Activated T-helper 17 cell treated with anti-CD3 and anti-CD28 coated beads, Interleukin-2, amount 50 U/mL, for 72 hours (primary cell): ENCODE results near the gene GPR39. TPM values are rescaled to one million over a fixed set of nuclear protein-coding genes. Genes with fewer than 3 reads are reported as not detected.
"Not testable (repeated sequence)": the region's sequence is repeated elsewhere in the genome, so short reads cannot be mapped to it uniquely, and the experiment has no call there.

Source experiments
- ATAC-seq: fragments of 150-1000 bp; cut with Tn5 transposase; replicated peaks from 2 replicates; pipeline ENCODE4 v1.10.0; 2021; ENCODE audit warnings: mild to moderate bottlenecking, moderate library complexity
- H3K27ac Mint-ChIP-seq: one replicate; pipeline ENCODE4 v1.8.0; 2022; ENCODE audit warnings: mixed read lengths
- H3K27me3 Mint-ChIP-seq: one replicate; pipeline ENCODE4 v1.8.0; 2022; ENCODE audit warnings: mixed read lengths
- H3K36me3 Mint-ChIP-seq: one replicate; pipeline ENCODE4 v1.8.0; 2022; ENCODE audit warnings: low read depth, mild to moderate bottlenecking, mixed read lengths
- H3K4me1 Mint-ChIP-seq: one replicate; pipeline ENCODE4 v1.8.0; 2022; ENCODE audit warnings: mixed read lengths
- H3K4me3 Mint-ChIP-seq: one replicate; pipeline ENCODE4 v1.8.0; 2022; ENCODE audit warnings: mild to moderate bottlenecking, mixed read lengths
- H3K9me3 Mint-ChIP-seq: one replicate; pipeline ENCODE4 v1.8.0; 2022; ENCODE audit warnings: mixed read lengths
- total RNA-seq, 2 donors: library from RNA; stranded (reverse); gene quantifications; one replicate each; pipeline ENCODE4 v1.2.3, GENCODE V29; 2022

GPR39 gene
- total RNA-seq, 2 donors from 2014 or later, result not detected

- not testable (repeated sequence) for H3K4me3 Mint-ChIP-seq, ATAC-seq, H3K4me1 Mint-ChIP-seq, H3K36me3 Mint-ChIP-seq, H3K9me3 Mint-ChIP-seq, H3K27me3 Mint-ChIP-seq, H3K27ac Mint-ChIP-seq
These were observed 120.5 kb downstream of the GPR39 start for GRCh38 chr2:132537061-132537460.

GRCh38 chr2:132538331-132538855 is 121.8 kb downstream of the GPR39 start:
- H3K27me3 Mint-ChIP-seq, result no peaks in the 10 kb centered on the region
- no peaks in the 10 kb centered on the region for H3K4me1 Mint-ChIP-seq
- H3K36me3 Mint-ChIP-seq, result no peaks in the 10 kb centered on the region
- ATAC-seq, result no peak
- H3K4me3 Mint-ChIP-seq, result no peak overlapping the region
- no peak overlapping the region for H3K27ac Mint-ChIP-seq
- H3K9me3 Mint-ChIP-seq, result peaks cover 8% of the 10 kb centered on the region

- no peaks in the 10 kb centered on the region for H3K4me1 Mint-ChIP-seq
These were observed 123.6 kb downstream of the GPR39 start for GRCh38 chr2:132540166-132540565.

GRCh38 chr2:132542953-132543569 is 126.5 kb downstream of the GPR39 start:
- no peak for ATAC-seq
- no peaks in the 10 kb centered on the region for H3K4me1 Mint-ChIP-seq
- H3K36me3 Mint-ChIP-seq, result no peaks in the 10 kb centered on the region
- H3K27me3 Mint-ChIP-seq, result no peaks in the 10 kb centered on the region
- no peak overlapping the region for H3K4me3 Mint-ChIP-seq
- no peak overlapping the region for H3K27ac Mint-ChIP-seq
- no peaks in the 10 kb centered on the region for H3K9me3 Mint-ChIP-seq

More at GRCh38 chr2:132540166-132540565, 123.6 kb downstream of the GPR39 start:
- peaks cover 5% of the 10 kb centered on the region for H3K9me3 Mint-ChIP-seq
- ATAC-seq, result no peak
- H3K36me3 Mint-ChIP-seq, result no peaks in the 10 kb centered on the region
- no peaks in the 10 kb centered on the region for H3K27me3 Mint-ChIP-seq
- no peak overlapping the region for H3K27ac Mint-ChIP-seq
- H3K4me3 Mint-ChIP-seq, result no peak overlapping the region

- H3K9me3 Mint-ChIP-seq, result no peaks in the 10 kb centered on the region
- H3K4me1 Mint-ChIP-seq, result no peaks in the 10 kb centered on the region
- H3K36me3 Mint-ChIP-seq, result no peaks in the 10 kb centered on the region
- H3K4me3 Mint-ChIP-seq, result no peak overlapping the region
- no peak overlapping the region for H3K27ac Mint-ChIP-seq
- no peak for ATAC-seq
- no peaks in the 10 kb centered on the region for H3K27me3 Mint-ChIP-seq
These were observed 127.5 kb downstream of the GPR39 start for GRCh38 chr2:132544006-132544630.

- H3K27me3 Mint-ChIP-seq, result no peaks in the 10 kb centered on the region
- H3K9me3 Mint-ChIP-seq, result no peaks in the 10 kb centered on the region
- no peak overlapping the region for H3K4me3 Mint-ChIP-seq
- no peaks in the 10 kb centered on the region for H3K4me1 Mint-ChIP-seq
- ATAC-seq, result no peak
- H3K36me3 Mint-ChIP-seq, result no peaks in the 10 kb centered on the region
- H3K27ac Mint-ChIP-seq, result no peak overlapping the region
These were observed 130.6 kb downstream of the GPR39 start for GRCh38 chr2:132547090-132547687.

- Mint-ChIP-seq H3K4me1 (no peaks in the 10 kb centered on the region), H3K27ac (no peak overlapping the region), H3K4me3 (no peak overlapping the region), H3K9me3 (no peaks in the 10 kb centered on the region), H3K36me3 (no peaks in the 10 kb centered on the region), H3K27me3 (no peaks in the 10 kb centered on the region)
- no peak for ATAC-seq
These were observed 133.5 kb downstream of the GPR39 start for GRCh38 chr2:132549935-132550670.

GRCh38 chr2:132550946-132551345 is 134.3 kb downstream of the GPR39 start:
- no peak for ATAC-seq
- Mint-ChIP-seq H3K4me1 (no peaks in the 10 kb centered on the region), H3K27ac (no peak overlapping the region), H3K4me3 (no peak overlapping the region), H3K36me3 (no peaks in the 10 kb centered on the region), H3K9me3 (no peaks in the 10 kb centered on the region), H3K27me3 (no peaks in the 10 kb centered on the region)

GRCh38 chr2:132557694-132558093 is 141.1 kb downstream of the GPR39 start:
- H3K36me3 Mint-ChIP-seq, result no peaks in the 10 kb centered on the region
- no peak for ATAC-seq
- H3K4me3 Mint-ChIP-seq, result no peak overlapping the region
- H3K27ac Mint-ChIP-seq, result no peak overlapping the region
- no peaks in the 10 kb centered on the region for H3K4me1 Mint-ChIP-seq
- peaks cover 11% of the 10 kb centered on the region for H3K9me3 Mint-ChIP-seq
- no peaks in the 10 kb centered on the region for H3K27me3 Mint-ChIP-seq

GRCh38 chr2:132559326-132559725 is 142.7 kb downstream of the GPR39 start:
- Mint-ChIP-seq H3K36me3 (no peaks in the 10 kb centered on the region), H3K27ac (no peak overlapping the region), H3K4me3 (no peak overlapping the region), H3K27me3 (no peaks in the 10 kb centered on the region), H3K4me1 (no peaks in the 10 kb centered on the region), H3K9me3 (peaks cover 11% of the 10 kb centered on the region)
- ATAC-seq, result no peak

GRCh38 chr2:132559921-132560320 is 143.3 kb downstream of the GPR39 start:
- no peak for ATAC-seq
- H3K27me3 Mint-ChIP-seq, result no peaks in the 10 kb centered on the region
- no peak overlapping the region for H3K4me3 Mint-ChIP-seq

GRCh38 chr2:132560562-132560961 is 144.0 kb downstream of the GPR39 start:
- H3K4me3 Mint-ChIP-seq, result no peak overlapping the region
- ATAC-seq, result no peak
- H3K27me3 Mint-ChIP-seq, result no peaks in the 10 kb centered on the region
- peaks cover 11% of the 10 kb centered on the region for H3K9me3 Mint-ChIP-seq
- H3K27ac Mint-ChIP-seq, result no peak overlapping the region
- H3K4me1 Mint-ChIP-seq, result no peaks in the 10 kb centered on the region
- no peaks in the 10 kb centered on the region for H3K36me3 Mint-ChIP-seq

More at GRCh38 chr2:132559921-132560320, 143.3 kb downstream of the GPR39 start:
- no peak overlapping the region for H3K27ac Mint-ChIP-seq
- H3K4me1 Mint-ChIP-seq, result no peaks in the 10 kb centered on the region
- no peaks in the 10 kb centered on the region for H3K36me3 Mint-ChIP-seq
- peaks cover 11% of the 10 kb centered on the region for H3K9me3 Mint-ChIP-seq

- no peak for ATAC-seq
- Mint-ChIP-seq H3K4me3 (no peak overlapping the region), H3K4me1 (no peaks in the 10 kb centered on the region), H3K27ac (no peak overlapping the region), H3K36me3 (no peaks in the 10 kb centered on the region), H3K27me3 (no peaks in the 10 kb centered on the region), H3K9me3 (peaks cover 11% of the 10 kb centered on the region)
These were observed 145.6 kb downstream of the GPR39 start for GRCh38 chr2:132562245-132562644.

GRCh38 chr2:132564065-132564464 is 147.5 kb downstream of the GPR39 start:
- Mint-ChIP-seq H3K4me3 (no peak overlapping the region), H3K27ac (no peak overlapping the region), H3K9me3 (peaks cover 16% of the 10 kb centered on the region), H3K4me1 (no peaks in the 10 kb centered on the region), H3K27me3 (no peaks in the 10 kb centered on the region), H3K36me3 (no peaks in the 10 kb centered on the region)
- ATAC-seq, result no peak
